ENCODE measurements around the gene THEMIS2. TPM values are rescaled to one million over a fixed set of nuclear protein-coding genes. Genes with fewer than 3 reads are reported as not detected.

THEMIS2 gene
- total and polyA plus RNA-seq, 9 of the 15 experiments (the other 6 are each of a cell fraction or from before 2014, with no cell fraction given): 2.3 to 12.7 (median 8.0) TPM

- TF ChIP-seq CXXC5 (CRISPR knock-in tag; IDR thresholded peaks at IDR 0.05) (no peak), IRF9 (tag; IDR thresholded peaks at IDR 0.05) (no peak), SETDB1 (IDR thresholded peaks at IDR 0.05; ENCODE audit: low read length) (no peak), CREB3 (tag; conservative IDR thresholded peaks at IDR 0.05; ENCODE audit: low read depth) (no peak), SRSF9 (IDR thresholded peaks at IDR 0.05; ENCODE audit: borderline replicate concordance, low read depth, low read length) (no peak), SRSF3 (IDR thresholded peaks at IDR 0.05; ENCODE audit: insufficient read depth, low read length) (no peak), ZNF184 (CRISPR knock-in tag; IDR thresholded peaks at IDR 0.05) (no peak), BRF2 (IDR thresholded peaks at IDR 0.05; ENCODE audit: borderline replicate concordance, insufficient read depth, insufficient read length) (no peak), SREBF2 (CRISPR knock-in tag; IDR thresholded peaks at IDR 0.05) (no peak), RBM17 (IDR thresholded peaks at IDR 0.05; ENCODE audit: borderline replicate concordance, low read depth, low read length) (no peak), HMGXB4 (CRISPR knock-in tag; IDR thresholded peaks at IDR 0.05) (no peak), RNF219 (CRISPR knock-in tag; IDR thresholded peaks at IDR 0.05) (no peak), NFATC3 (IDR thresholded peaks at IDR 0.05) (0 out of 2 replicates have a peak, but pooled peaks have one; percentile 1), GABPB2 (CRISPR knock-in tag; conservative IDR thresholded peaks at IDR 0.05) (no peak), PKNOX1 (IDR thresholded peaks at IDR 0.05) (no peak), ZKSCAN1 (IDR thresholded peaks at IDR 0.05; ENCODE audit: low read depth, low read length) (no peak), HINFP (tag; conservative IDR thresholded peaks at IDR 0.05; ENCODE audit: low read depth) (no peak), ZNF174 (CRISPR knock-in tag; IDR thresholded peaks at IDR 0.05) (no peak), RBM39 (optimal IDR thresholded peaks at IDR 0.05; ENCODE audit: low read depth, low read length) (no peak)
Measured at GRCh38 chr1:27915082-27915575, 42.8 kb downstream of the THEMIS2 start (continued).
